ENCODE data around the gene GRK1.

Gene GRK1

DNA sequence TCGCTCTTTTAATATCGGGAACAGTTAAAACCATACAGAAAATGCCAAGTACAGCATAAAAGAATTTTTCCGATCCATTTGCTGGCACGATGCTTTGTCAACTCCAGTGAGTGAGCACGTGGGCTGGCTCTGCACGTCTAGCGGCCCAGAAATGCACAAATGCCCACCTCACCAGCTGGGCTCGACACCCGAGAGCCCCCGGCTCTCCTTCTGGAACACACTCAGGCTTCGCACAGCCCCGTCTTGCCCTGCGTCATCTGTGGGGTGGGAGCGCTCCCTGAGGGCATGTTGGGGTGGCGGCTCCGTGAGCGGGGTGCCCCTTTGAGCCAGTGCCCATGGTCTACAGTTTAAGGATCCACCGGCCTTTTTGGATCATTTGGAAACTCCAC is 33.5 kb upstream of the GRK1 start:
- DNase-seq (ENCODE audit: low read depth, low spot score) = no peak
- no peaks in the 10 kb centered on the region for H3K27me3 ChIP-seq (ENCODE audit: insufficient read depth, insufficient read length)
- no peaks in the 10 kb centered on the region for H3K4me1 ChIP-seq (ENCODE audit: insufficient read depth, insufficient read length)
- peaks cover 90% of the 10 kb centered on the region for H3K36me3 ChIP-seq (ENCODE audit: insufficient read depth, insufficient read length, low read length)
- H3K9ac ChIP-seq (ENCODE audit: insufficient read length, low read depth) = no peak overlapping the region
- H3K4me3 ChIP-seq (ENCODE audit: insufficient read length, low read depth) = no peak overlapping the region
- TF ChIP-seq SUZ12 (IDR thresholded peaks at IDR 0.05; ENCODE audit: extremely low read depth, insufficient read depth, insufficient read length) (no peak), ZNF274 (IDR thresholded peaks at IDR 0.05; ENCODE audit: low read depth, low read length) (no peak), YY1 (IDR thresholded peaks at IDR 0.05; ENCODE audit: insufficient read depth, insufficient read length) (no peak)
- H3K9me3 ChIP-seq (ENCODE audit: insufficient read depth, low read length) = no peaks in the 10 kb centered on the region

DNA sequence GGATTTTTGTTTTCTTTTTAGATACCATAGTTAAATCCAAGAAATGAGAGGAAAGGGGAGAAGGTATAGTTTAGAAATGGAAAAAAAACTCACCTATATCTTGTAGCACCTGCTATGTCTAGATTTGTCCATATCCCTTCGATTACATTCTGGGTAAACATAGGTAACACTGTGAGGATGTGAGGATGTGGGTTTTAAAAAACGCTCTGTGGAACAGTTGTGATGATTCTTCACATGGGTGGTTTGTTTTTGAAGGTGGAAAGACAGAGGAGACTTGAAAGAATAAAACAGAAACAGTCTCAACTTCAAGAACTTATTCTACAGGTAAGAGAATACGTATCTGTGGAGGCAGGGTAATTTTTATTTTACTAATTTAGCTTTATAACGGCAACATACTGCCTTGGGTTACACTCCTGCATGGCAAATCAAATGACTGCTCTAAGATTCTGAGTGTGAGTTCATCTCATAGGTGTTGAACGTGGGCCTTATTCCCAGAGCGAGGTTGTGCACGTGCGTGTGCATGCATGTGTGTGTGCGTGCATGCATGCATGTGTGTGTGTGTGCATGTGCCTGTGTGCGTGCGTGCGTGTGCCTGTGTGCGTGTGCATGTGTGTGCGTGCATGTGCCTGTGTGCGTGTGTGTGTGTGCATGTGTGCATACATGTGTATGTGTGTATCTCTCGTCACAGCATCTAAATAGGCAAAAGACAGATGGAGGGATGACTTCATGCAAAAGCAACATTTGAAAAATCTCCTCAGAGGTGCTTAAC is 32.6 kb upstream of the GRK1 start:
- peaks cover 89% of the 10 kb centered on the region for H3K36me3 ChIP-seq (ENCODE audit: insufficient read depth, insufficient read length, low read length)

DNA sequence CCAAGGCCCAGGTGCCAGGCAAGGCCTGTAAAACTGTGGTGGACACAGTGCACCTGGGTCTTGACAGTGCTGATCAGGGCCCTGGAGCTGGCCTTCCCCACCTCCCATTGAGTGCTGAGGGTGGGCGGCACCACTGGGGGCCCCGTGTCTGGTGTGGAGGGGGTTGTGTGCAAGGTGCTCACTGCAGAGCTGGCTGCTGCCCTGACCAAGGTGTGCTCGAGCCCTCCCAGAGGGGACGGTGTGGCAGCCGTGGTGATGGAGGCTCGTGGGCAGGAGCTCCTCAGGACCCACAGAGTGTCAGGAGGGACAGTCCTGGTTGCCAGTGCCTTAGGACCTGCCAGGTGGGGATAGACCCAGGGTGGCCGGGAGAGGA is 32.0 kb upstream of the GRK1 start:
- no peak for DNase-seq (ENCODE audit: low read depth, low spot score)
- no peaks in the 10 kb centered on the region for H3K4me1 ChIP-seq (ENCODE audit: insufficient read depth, insufficient read length)
- no peak overlapping the region for H3K4me3 ChIP-seq (ENCODE audit: insufficient read length, low read depth)
- H3K9ac ChIP-seq (ENCODE audit: insufficient read length, low read depth) = no peak overlapping the region
- no peak for TF ChIP-seq SUZ12 (IDR thresholded peaks at IDR 0.05; ENCODE audit: extremely low read depth, insufficient read depth, insufficient read length)
- TF ChIP-seq ZNF274 (IDR thresholded peaks at IDR 0.05; ENCODE audit: low read depth, low read length) = no peak
- TF ChIP-seq YY1 (IDR thresholded peaks at IDR 0.05; ENCODE audit: insufficient read depth, insufficient read length) = no peak
- no peaks in the 10 kb centered on the region for H3K27me3 ChIP-seq (ENCODE audit: insufficient read depth, insufficient read length)
- peaks cover 89% of the 10 kb centered on the region for H3K36me3 ChIP-seq (ENCODE audit: insufficient read depth, insufficient read length, low read length)
- H3K9me3 ChIP-seq (ENCODE audit: insufficient read depth, low read length) = no peaks in the 10 kb centered on the region

More for the DNA sequence above, 32.6 kb upstream of the GRK1 start:
- Histone ChIP-seq H3K27me3 (ENCODE audit: insufficient read depth, insufficient read length) (no peaks in the 10 kb centered on the region), H3K4me3 (ENCODE audit: insufficient read length, low read depth) (no peak overlapping the region), H3K4me1 (ENCODE audit: insufficient read depth, insufficient read length) (no peaks in the 10 kb centered on the region), H3K9me3 (ENCODE audit: insufficient read depth, low read length) (no peaks in the 10 kb centered on the region), H3K9ac (ENCODE audit: insufficient read length, low read depth) (no peak overlapping the region)
- DNase-seq (ENCODE audit: low read depth, low spot score) = no peak
- TF ChIP-seq ZNF274 (IDR thresholded peaks at IDR 0.05; ENCODE audit: low read depth, low read length) = no peak
- TF ChIP-seq YY1 (IDR thresholded peaks at IDR 0.05; ENCODE audit: insufficient read depth, insufficient read length) = no peak
- no peak for TF ChIP-seq SUZ12 (IDR thresholded peaks at IDR 0.05; ENCODE audit: extremely low read depth, insufficient read depth, insufficient read length)

DNA sequence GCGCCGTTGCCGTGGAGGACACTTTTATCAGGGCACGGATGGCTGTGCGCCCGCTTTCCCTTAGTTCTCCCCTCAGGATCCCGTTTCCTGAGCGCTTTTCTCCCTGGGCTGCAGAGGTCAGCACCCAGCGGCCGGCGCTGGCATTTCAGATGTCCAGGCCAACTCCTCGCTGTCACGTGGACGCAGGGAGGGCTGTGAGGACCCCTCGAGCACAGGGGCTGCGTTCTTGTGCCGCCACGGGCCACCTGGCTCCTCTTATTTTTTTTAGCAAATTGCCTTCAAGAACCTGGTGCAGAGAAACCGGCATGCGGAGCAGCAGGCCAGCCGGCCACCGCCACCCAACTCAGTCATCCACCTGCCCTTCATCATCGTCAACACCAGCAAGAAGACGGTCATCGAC is 31.3 kb upstream of the GRK1 start:
- Histone ChIP-seq H3K27me3 (ENCODE audit: insufficient read depth, insufficient read length) (no peaks in the 10 kb centered on the region), H3K4me1 (ENCODE audit: insufficient read depth, insufficient read length) (no peaks in the 10 kb centered on the region), H3K9ac (ENCODE audit: insufficient read length, low read depth) (no peak overlapping the region), H3K9me3 (ENCODE audit: insufficient read depth, low read length) (no peaks in the 10 kb centered on the region), H3K36me3 (ENCODE audit: insufficient read depth, insufficient read length, low read length) (peaks cover 92% of the 10 kb centered on the region), H3K4me3 (ENCODE audit: insufficient read length, low read depth) (no peak overlapping the region)
- DNase-seq (ENCODE audit: low read depth, low spot score) = no peak
- no peak for TF ChIP-seq YY1 (IDR thresholded peaks at IDR 0.05; ENCODE audit: insufficient read depth, insufficient read length)
- TF ChIP-seq SUZ12 (IDR thresholded peaks at IDR 0.05; ENCODE audit: extremely low read depth, insufficient read depth, insufficient read length) = no peak
- TF ChIP-seq ZNF274 (IDR thresholded peaks at IDR 0.05; ENCODE audit: low read depth, low read length) = no peak

DNA sequence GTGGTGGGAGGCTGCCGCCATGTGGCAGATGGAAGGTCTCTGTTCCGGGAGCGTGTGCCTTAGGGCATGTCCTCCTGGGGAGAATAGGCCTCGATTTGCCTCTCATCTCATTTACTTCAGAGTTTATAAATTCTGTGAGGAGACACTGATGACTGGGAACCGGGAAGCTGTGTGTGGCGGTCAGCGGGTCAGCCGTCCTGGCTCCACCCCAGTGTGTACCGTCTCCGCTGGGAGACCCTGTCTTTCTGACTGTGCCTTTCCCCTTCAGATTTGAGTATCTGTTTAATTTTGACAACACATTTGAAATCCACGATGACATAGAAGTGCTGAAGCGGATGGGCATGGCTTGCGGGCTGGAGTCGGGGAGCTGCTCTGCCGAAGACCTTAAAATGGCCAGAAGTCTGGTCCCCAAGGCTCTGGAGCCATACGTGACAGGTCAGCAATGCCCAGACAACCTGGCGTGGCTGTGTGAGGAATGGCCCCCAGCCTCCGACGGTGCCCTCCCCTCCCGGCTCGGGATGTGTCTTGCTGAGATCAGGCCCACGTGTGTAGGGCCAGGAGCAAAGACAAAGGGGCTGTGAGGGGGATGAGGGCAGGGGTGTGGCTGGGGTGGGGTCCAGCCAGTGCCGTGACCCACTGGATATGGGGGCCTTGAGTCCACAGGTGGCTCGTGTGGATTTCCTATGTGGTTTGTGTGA is 30.6 kb upstream of the GRK1 start:
- no peak for DNase-seq (ENCODE audit: low read depth, low spot score)
- Histone ChIP-seq H3K27me3 (ENCODE audit: insufficient read depth, insufficient read length) (no peaks in the 10 kb centered on the region), H3K9me3 (ENCODE audit: insufficient read depth, low read length) (no peaks in the 10 kb centered on the region), H3K36me3 (ENCODE audit: insufficient read depth, insufficient read length, low read length) (peaks cover 91% of the 10 kb centered on the region), H3K9ac (ENCODE audit: insufficient read length, low read depth) (no peak overlapping the region), H3K4me3 (ENCODE audit: insufficient read length, low read depth) (no peak overlapping the region), H3K4me1 (ENCODE audit: insufficient read depth, insufficient read length) (no peaks in the 10 kb centered on the region)
- TF ChIP-seq YY1 (IDR thresholded peaks at IDR 0.05; ENCODE audit: insufficient read depth, insufficient read length) (no peak), ZNF274 (IDR thresholded peaks at IDR 0.05; ENCODE audit: low read depth, low read length) (no peak)

DNA sequence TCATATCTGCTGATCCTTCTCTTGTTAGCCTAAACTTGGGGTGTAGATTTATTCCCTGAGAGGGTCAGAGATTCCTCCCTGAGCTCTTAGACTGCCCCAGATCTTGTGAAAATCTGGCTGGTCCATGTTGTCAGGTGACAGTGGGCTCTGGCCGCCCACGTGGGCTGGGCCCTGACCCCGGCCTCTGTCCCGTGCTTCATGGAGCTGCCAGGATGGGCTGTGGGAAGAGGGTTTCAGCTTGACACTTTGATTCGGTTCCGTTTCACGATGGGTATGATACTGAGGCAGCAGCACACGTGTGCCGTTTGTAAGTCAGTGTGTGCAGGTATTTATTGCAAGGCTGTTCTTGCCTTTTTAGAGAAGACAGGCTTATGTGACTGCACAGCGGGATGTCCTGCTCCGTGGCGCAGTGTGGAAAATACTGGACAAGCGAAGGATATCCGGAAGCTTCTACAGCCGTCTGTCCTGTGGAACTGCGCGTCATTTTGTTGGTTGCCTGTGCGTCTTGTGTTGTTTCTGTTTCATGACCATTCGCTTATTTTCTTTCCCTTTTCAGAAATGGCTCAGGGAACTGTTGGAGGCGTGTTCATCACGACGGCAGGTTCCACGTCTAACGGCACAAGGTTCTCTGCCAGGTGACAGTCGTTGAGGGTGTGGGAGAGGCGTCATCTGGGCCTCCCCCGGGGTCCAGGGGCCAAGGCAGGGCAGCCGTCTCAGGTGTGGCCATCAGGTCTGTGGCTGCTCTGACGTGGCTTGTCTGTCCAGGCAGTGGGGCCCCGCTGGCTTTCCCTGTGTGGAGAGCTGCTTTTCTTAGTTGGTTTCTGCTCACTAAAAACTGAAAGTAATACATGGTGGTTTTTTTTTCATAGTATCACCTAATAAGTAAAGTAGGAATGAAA is 29.5 kb upstream of the GRK1 start:
- TF ChIP-seq SUZ12 (IDR thresholded peaks at IDR 0.05; ENCODE audit: extremely low read depth, insufficient read depth, insufficient read length) (no peak), YY1 (IDR thresholded peaks at IDR 0.05; ENCODE audit: insufficient read depth, insufficient read length) (no peak), ZNF274 (IDR thresholded peaks at IDR 0.05; ENCODE audit: low read depth, low read length) (no peak)
- Histone ChIP-seq H3K27me3 (ENCODE audit: insufficient read depth, insufficient read length) (no peaks in the 10 kb centered on the region), H3K9me3 (ENCODE audit: insufficient read depth, low read length) (no peaks in the 10 kb centered on the region), H3K4me1 (ENCODE audit: insufficient read depth, insufficient read length) (no peaks in the 10 kb centered on the region), H3K9ac (ENCODE audit: insufficient read length, low read depth) (no peak overlapping the region), H3K36me3 (ENCODE audit: insufficient read depth, insufficient read length, low read length) (peaks cover 85% of the 10 kb centered on the region), H3K4me3 (ENCODE audit: insufficient read length, low read depth) (no peak overlapping the region)
- no peak for DNase-seq (ENCODE audit: low read depth, low spot score)
